ENCODE data around the gene G6PC3. TPM values are rescaled to one million over a fixed set of nuclear protein-coding genes. Genes with fewer than 3 reads are reported as not detected.
A peak's percentile ranks its signal among the peaks of the same experiment; 100 is the strongest.
"Not testable (repeated sequence)": the region's sequence is repeated elsewhere in the genome, so short reads cannot be mapped to it uniquely, and the experiment has no call there.

Gene G6PC3
- total RNA-seq, 1 donor from 2014 or later, result 33.3 TPM

GRCh38 chr17:44112284-44113280 is 42.0 kb downstream of the G6PC3 start:
- Mint-ChIP-seq H3K27ac (no peak overlapping the region), H3K4me3 (no peak overlapping the region), H3K9me3 (no peaks in the 10 kb centered on the region), H3K4me1 (peaks cover 5% of the 10 kb centered on the region), H3K36me3 (ENCODE audit: low read depth) (peaks cover 2% of the 10 kb centered on the region), H3K27me3 (no peaks in the 10 kb centered on the region)
- intact Hi-C loops (cut with micrococcal nuclease), result no loop called here
- no peak for DNase-seq

GRCh38 chr17:44113382-44113781 is 42.8 kb downstream of the G6PC3 start:
- Mint-ChIP-seq H3K36me3 (ENCODE audit: low read depth) (peaks cover 2% of the 10 kb centered on the region), H3K4me3 (no peak overlapping the region), H3K4me1 (peaks cover 5% of the 10 kb centered on the region), H3K27ac (no peak overlapping the region), H3K9me3 (no peaks in the 10 kb centered on the region), H3K27me3 (no peaks in the 10 kb centered on the region)
- intact Hi-C loops (cut with micrococcal nuclease), result no loop called here
- no peak for DNase-seq

GRCh38 chr17:44113868-44114840 is 43.6 kb downstream of the G6PC3 start:
- H3K4me3 Mint-ChIP-seq, result no peak overlapping the region
- peaks cover 2% of the 10 kb centered on the region for H3K36me3 Mint-ChIP-seq (ENCODE audit: low read depth)
- H3K4me1 Mint-ChIP-seq, result peaks cover 10% of the 10 kb centered on the region
- no peaks in the 10 kb centered on the region for H3K9me3 Mint-ChIP-seq
- no peak overlapping the region for H3K27ac Mint-ChIP-seq
- no peaks in the 10 kb centered on the region for H3K27me3 Mint-ChIP-seq
- intact Hi-C loops (cut with micrococcal nuclease), result no loop called here
- DNase-seq, result no peak

- H3K4me3 Mint-ChIP-seq, result no peak overlapping the region
- H3K27ac Mint-ChIP-seq, result no peak overlapping the region
- H3K36me3 Mint-ChIP-seq (ENCODE audit: low read depth), result peaks cover 2% of the 10 kb centered on the region
- H3K9me3 Mint-ChIP-seq, result no peaks in the 10 kb centered on the region
- peak; percentile 77 for DNase-seq
- no peaks in the 10 kb centered on the region for H3K27me3 Mint-ChIP-seq
- intact Hi-C loops (cut with micrococcal nuclease), result no loop called here
- H3K4me1 Mint-ChIP-seq, result peaks cover 10% of the 10 kb centered on the region
Observed at GRCh38 chr17:44115585-44116415, 45.3 kb downstream of the G6PC3 start.

GRCh38 chr17:44117351-44117750 is 46.8 kb downstream of the G6PC3 start:
- intact Hi-C loops (cut with micrococcal nuclease), result no loop called here
- no peak overlapping the region for H3K27ac Mint-ChIP-seq
- H3K27me3 Mint-ChIP-seq, result peaks cover 2% of the 10 kb centered on the region
- H3K4me1 Mint-ChIP-seq, result peaks cover 14% of the 10 kb centered on the region
- no peak for DNase-seq
- H3K36me3 Mint-ChIP-seq (ENCODE audit: low read depth), result peaks cover 2% of the 10 kb centered on the region
- no peak overlapping the region for H3K4me3 Mint-ChIP-seq
- no peaks in the 10 kb centered on the region for H3K9me3 Mint-ChIP-seq

GRCh38 chr17:44118427-44119050 is 48.0 kb downstream of the G6PC3 start:
- intact Hi-C loops (cut with micrococcal nuclease), result no loop called here

GRCh38 chr17:44119062-44119461 is 48.5 kb downstream of the G6PC3 start:
- H3K27ac Mint-ChIP-seq, result no peak overlapping the region
- no peak for DNase-seq
- H3K27me3 Mint-ChIP-seq, result peaks cover 2% of the 10 kb centered on the region
- peaks cover 2% of the 10 kb centered on the region for H3K36me3 Mint-ChIP-seq (ENCODE audit: low read depth)
- H3K4me1 Mint-ChIP-seq, result peaks cover 23% of the 10 kb centered on the region
- intact Hi-C loops (cut with micrococcal nuclease), result no loop called here
- no peaks in the 10 kb centered on the region for H3K9me3 Mint-ChIP-seq
- no peak overlapping the region for H3K4me3 Mint-ChIP-seq

More at GRCh38 chr17:44118427-44119050, 48.0 kb downstream of the G6PC3 start:
- peaks cover 2% of the 10 kb centered on the region for H3K27me3 Mint-ChIP-seq
- no peak overlapping the region for H3K4me3 Mint-ChIP-seq
- peak overlapping the region; percentile 22 for H3K27ac Mint-ChIP-seq
- H3K36me3 Mint-ChIP-seq (ENCODE audit: low read depth), result peaks cover 2% of the 10 kb centered on the region
- H3K9me3 Mint-ChIP-seq, result no peaks in the 10 kb centered on the region
- H3K4me1 Mint-ChIP-seq, result peaks cover 18% of the 10 kb centered on the region
- no peak for DNase-seq

GRCh38 chr17:44119798-44120197 is 49.3 kb downstream of the G6PC3 start:
- H3K27ac Mint-ChIP-seq, result no peak overlapping the region
- H3K36me3 Mint-ChIP-seq (ENCODE audit: low read depth), result peaks cover 2% of the 10 kb centered on the region
- no peaks in the 10 kb centered on the region for H3K9me3 Mint-ChIP-seq
- H3K4me1 Mint-ChIP-seq, result peaks cover 25% of the 10 kb centered on the region
- H3K4me3 Mint-ChIP-seq, result no peak overlapping the region
- peaks cover 2% of the 10 kb centered on the region for H3K27me3 Mint-ChIP-seq
- no peak for DNase-seq
- intact Hi-C loops (cut with micrococcal nuclease), result no loop called here

- intact Hi-C loops (cut with micrococcal nuclease); H3K27me3 Mint-ChIP-seq: not testable (repeated sequence)
- H3K4me1 Mint-ChIP-seq, result peaks cover 25% of the 10 kb centered on the region
Observed at GRCh38 chr17:44120281-44120680, 49.7 kb downstream of the G6PC3 start.

GRCh38 chr17:44120851-44121605 is 50.5 kb downstream of the G6PC3 start:
- H3K27me3 Mint-ChIP-seq, result peaks cover 2% of the 10 kb centered on the region

More at GRCh38 chr17:44120281-44120680, 49.7 kb downstream of the G6PC3 start:
- not testable (repeated sequence) for DNase-seq; H3K36me3 Mint-ChIP-seq (ENCODE audit: low read depth); H3K27ac Mint-ChIP-seq; H3K9me3 Mint-ChIP-seq; H3K4me3 Mint-ChIP-seq

GRCh38 chr17:44121997-44122815 is 51.7 kb downstream of the G6PC3 start:
- peak; percentile 62 for DNase-seq
- H3K4me1 Mint-ChIP-seq, result peaks cover 25% of the 10 kb centered on the region
- peaks cover 2% of the 10 kb centered on the region for H3K27me3 Mint-ChIP-seq
- no peaks in the 10 kb centered on the region for H3K36me3 Mint-ChIP-seq (ENCODE audit: low read depth)
- no peaks in the 10 kb centered on the region for H3K9me3 Mint-ChIP-seq
- peak overlapping the region; percentile 95 for H3K4me3 Mint-ChIP-seq
- intact Hi-C loops (cut with micrococcal nuclease), result no loop called here
- peak overlapping the region; percentile 91 for H3K27ac Mint-ChIP-seq

More at GRCh38 chr17:44120851-44121605, 50.5 kb downstream of the G6PC3 start:
- DNase-seq, result no peak
- H3K36me3 Mint-ChIP-seq (ENCODE audit: low read depth), result no peaks in the 10 kb centered on the region
- intact Hi-C loops (cut with micrococcal nuclease), result no loop called here
- H3K9me3 Mint-ChIP-seq, result no peaks in the 10 kb centered on the region
- H3K4me1 Mint-ChIP-seq, result peaks cover 25% of the 10 kb centered on the region
- H3K27ac Mint-ChIP-seq, result no peak overlapping the region
- no peak overlapping the region for H3K4me3 Mint-ChIP-seq
